Neural progenitor cell (in vitro differentiated cells): ENCODE data around the gene PCLO. TPM values are rescaled to one million over a fixed set of nuclear protein-coding genes. Genes with fewer than 3 reads are reported as not detected.

Experiments
- DNase-seq: peaks from one replicate; pipeline ENCODE4 v3.0.0-alpha.2; 2016; ENCODE audit warnings: low spot score
- H2AFZ ChIP-seq: fragments of 200-600 bp; sonication (generic); replicated peaks from 2 replicates; pipeline ENCODE4 v1.6.1; 2016; ENCODE audit warnings: antibody characterized with exemption
- H3F3A ChIP-seq: fragments of 200-600 bp; sonication (generic); 2 replicates; pipeline ENCODE4 v1.6.1; 2016; ENCODE audit warnings: antibody characterized with exemption, low read depth
- H3K27ac ChIP-seq: fragments of 200-600 bp; sonication (generic); 2 replicates; pipeline ENCODE4 v1.5.1; 2016; ENCODE audit warnings: mild to moderate bottlenecking
- H3K27me3 ChIP-seq: fragments of 200-600 bp; sonication (generic); 2 replicates; pipeline ENCODE4 v1.6.1; 2016; ENCODE audit warnings: mild to moderate bottlenecking, moderate library complexity
- H3K36me3 ChIP-seq: fragments of 200-600 bp; sonication (generic); 2 replicates; pipeline ENCODE4 v1.5.1; 2016
- H3K4me1 ChIP-seq: fragments of 200-600 bp; sonication (generic); 2 replicates; pipeline ENCODE4 v1.6.1; 2016; ENCODE audit warnings: mixed run types
- H3K4me2 ChIP-seq: fragments of 200-600 bp; sonication (generic); 2 replicates; pipeline ENCODE4 v1.6.1; 2016
- H3K4me3 ChIP-seq: fragments of 200-600 bp; sonication (generic); 2 replicates; pipeline ENCODE4 v1.5.1; 2016
- H3K79me2 ChIP-seq: fragments of 200-600 bp; sonication (generic); 2 replicates; pipeline ENCODE4 v1.6.1; 2016; ENCODE audit warnings: low read depth
- H3K9ac ChIP-seq: fragments of 200-600 bp; sonication (generic); 2 replicates; pipeline ENCODE4 v1.6.1; 2016
- H3K9me3 ChIP-seq: fragments of 200-600 bp; sonication (generic); 2 replicates; pipeline ENCODE4 v1.5.1; 2016; ENCODE audit warnings: low read depth
- H4K20me1 ChIP-seq: fragments of 200-600 bp; sonication (generic); 2 replicates; pipeline ENCODE4 v1.6.1; 2016; ENCODE audit warnings: low read depth
- H3K27ac Mint-ChIP-seq: 3 replicates; pipeline ENCODE4 v1.8.0; 2021; ENCODE audit warnings: mixed read lengths
- H3K27me3 Mint-ChIP-seq: 2 replicates; pipeline ENCODE4 v1.8.0; 2022; ENCODE audit warnings: low read depth, mild to moderate bottlenecking, inconsistent platforms, moderate library complexity, mixed read lengths; ENCODE audit not compliant: insufficient read depth
- H3K36me3 Mint-ChIP-seq: 3 replicates; pipeline ENCODE4 v1.8.0; 2021; ENCODE audit warnings: mixed read lengths
- H3K4me1 Mint-ChIP-seq: 3 replicates; pipeline ENCODE4 v1.8.0; 2021; ENCODE audit warnings: mixed read lengths
- H3K4me3 Mint-ChIP-seq: 3 replicates; pipeline ENCODE4 v1.8.0; 2021; ENCODE audit warnings: mild to moderate bottlenecking, moderate library complexity, mixed read lengths
- H3K9me3 Mint-ChIP-seq: 3 replicates; pipeline ENCODE4 v1.8.0; 2020; ENCODE audit warnings: mixed read lengths
- EZH2 ChIP-seq: fragments of 200-600 bp; sonication (generic); IDR thresholded peaks from 2 replicates; pipeline ENCODE4 v1.6.1; 2017; ENCODE audit warnings: antibody characterized with exemption, mild to moderate bottlenecking, moderate library complexity
- EZH2phosphoT487 ChIP-seq: fragments of 200-600 bp; sonication (generic); IDR thresholded peaks from 2 replicates; pipeline ENCODE4 v1.6.1; 2017; ENCODE audit warnings: antibody characterized with exemption
- total RNA-seq: library from RNA; depleted of rRNA; stranded (reverse); fragments of >200 nt; gene quantifications from 2 replicates; pipeline ENCODE4 v1.2.3, GENCODE V29; 2015; ENCODE audit warnings: low replicate concordance
- TF ChIP-seq, protein P1 (sequence below): fragments of 200-600 bp; sonication (generic); IDR thresholded peaks from 2 replicates; pipeline ENCODE4 v1.5.1; 2017; ENCODE audit warnings: antibody characterized with exemption, mild to moderate bottlenecking

The PCLO gene
- total RNA-seq, 1 donor from 2014 or later: 2.0 TPM

DNA sequence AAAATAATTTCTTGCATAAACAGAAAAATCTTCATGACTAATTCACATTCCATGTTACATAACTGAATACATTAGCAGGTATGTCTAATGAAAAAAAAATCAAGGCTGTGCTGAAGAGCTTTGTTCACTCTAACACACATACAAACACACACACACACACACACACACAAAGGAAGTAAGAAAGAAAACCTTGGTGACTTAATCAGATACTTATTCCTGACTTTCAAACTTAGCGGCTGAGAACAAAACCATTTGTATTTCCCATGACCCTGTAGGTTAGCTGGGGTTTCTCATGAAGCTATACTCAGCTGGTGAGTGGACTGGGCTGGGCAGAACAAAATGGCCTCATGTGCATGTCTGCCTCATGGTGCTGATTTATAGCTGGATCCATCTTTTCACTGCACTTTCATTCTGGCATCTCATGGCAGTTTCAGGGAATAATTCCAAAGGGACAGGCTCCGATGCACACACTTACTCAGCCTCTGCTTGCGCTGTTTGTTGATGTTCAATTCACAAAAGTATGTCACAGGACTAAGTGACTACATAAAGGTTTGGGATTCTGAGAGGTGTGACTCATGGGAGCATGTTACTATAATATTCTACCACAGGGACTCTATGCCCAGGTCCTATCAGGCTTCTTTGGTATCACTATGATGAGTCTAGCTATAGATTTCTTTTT lies 161.2 kb downstream of the PCLO start:
- no peak for DNase-seq
- Mint-ChIP-seq H3K36me3 (no peaks in the 10 kb centered on the region), H3K4me3 (no peak overlapping the region), H3K27me3 (no peaks in the 10 kb centered on the region), H3K4me1 (no peaks in the 10 kb centered on the region), H3K27ac (no peak overlapping the region), H3K9me3 (peaks cover 11% of the 10 kb centered on the region)
- H3K9me3 ChIP-seq: no peaks in the 10 kb centered on the region
- H3K27me3 ChIP-seq: no peaks in the 10 kb centered on the region
- peaks cover 12% of the 10 kb centered on the region for H3F3A ChIP-seq
- peaks cover 2% of the 10 kb centered on the region for H3K36me3 ChIP-seq
- H3K79me2 ChIP-seq: no peaks in the 10 kb centered on the region
- TF ChIP-seq, protein P1, sequence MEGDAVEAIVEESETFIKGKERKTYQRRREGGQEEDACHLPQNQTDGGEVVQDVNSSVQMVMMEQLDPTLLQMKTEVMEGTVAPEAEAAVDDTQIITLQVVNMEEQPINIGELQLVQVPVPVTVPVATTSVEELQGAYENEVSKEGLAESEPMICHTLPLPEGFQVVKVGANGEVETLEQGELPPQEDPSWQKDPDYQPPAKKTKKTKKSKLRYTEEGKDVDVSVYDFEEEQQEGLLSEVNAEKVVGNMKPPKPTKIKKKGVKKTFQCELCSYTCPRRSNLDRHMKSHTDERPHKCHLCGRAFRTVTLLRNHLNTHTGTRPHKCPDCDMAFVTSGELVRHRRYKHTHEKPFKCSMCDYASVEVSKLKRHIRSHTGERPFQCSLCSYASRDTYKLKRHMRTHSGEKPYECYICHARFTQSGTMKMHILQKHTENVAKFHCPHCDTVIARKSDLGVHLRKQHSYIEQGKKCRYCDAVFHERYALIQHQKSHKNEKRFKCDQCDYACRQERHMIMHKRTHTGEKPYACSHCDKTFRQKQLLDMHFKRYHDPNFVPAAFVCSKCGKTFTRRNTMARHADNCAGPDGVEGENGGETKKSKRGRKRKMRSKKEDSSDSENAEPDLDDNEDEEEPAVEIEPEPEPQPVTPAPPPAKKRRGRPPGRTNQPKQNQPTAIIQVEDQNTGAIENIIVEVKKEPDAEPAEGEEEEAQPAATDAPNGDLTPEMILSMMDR: no peak
- TF ChIP-seq EZH2 (no peak), EZH2phosphoT487 (no peak)
- no peak overlapping the region for H3K4me3 ChIP-seq
- no peak overlapping the region for H2AFZ ChIP-seq
- H3K9ac ChIP-seq: no peak overlapping the region
- no peak overlapping the region for H3K27ac ChIP-seq
- no peaks in the 10 kb centered on the region for H3K4me1 ChIP-seq
- H4K20me1 ChIP-seq: no peaks in the 10 kb centered on the region
- H3K4me2 ChIP-seq: no peak overlapping the region

DNA sequence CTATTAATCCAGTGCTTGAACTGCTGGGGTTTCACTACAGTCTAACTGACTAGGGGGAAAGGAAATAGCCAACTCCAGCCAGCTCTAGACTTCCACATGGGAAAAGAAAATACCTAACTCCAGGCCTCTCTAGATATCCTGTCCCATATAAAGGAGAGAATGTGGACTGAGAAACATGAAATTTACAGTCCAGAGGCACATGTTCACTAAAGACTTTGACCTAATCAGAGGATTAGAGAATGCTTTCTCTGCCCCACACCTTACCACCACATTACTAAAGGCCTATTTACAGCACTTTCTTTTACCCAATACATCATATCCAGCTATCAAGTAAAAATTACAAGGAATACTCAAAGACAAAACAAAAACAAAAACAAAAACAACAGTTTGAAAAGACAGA lies 164.2 kb downstream of the PCLO start:
- H3K4me1 ChIP-seq: no peaks in the 10 kb centered on the region
- no peak for TF ChIP-seq EZH2phosphoT487
- no peaks in the 10 kb centered on the region for H3K4me1 Mint-ChIP-seq
- H3K36me3 ChIP-seq: peaks cover 2% of the 10 kb centered on the region
- peaks cover 12% of the 10 kb centered on the region for H3F3A ChIP-seq
- no peak overlapping the region for H3K4me3 Mint-ChIP-seq
- H2AFZ ChIP-seq: no peak overlapping the region
- no peaks in the 10 kb centered on the region for H4K20me1 ChIP-seq
- H3K9me3 ChIP-seq: no peaks in the 10 kb centered on the region
- H3K4me3 ChIP-seq: no peak overlapping the region
- H3K27me3 Mint-ChIP-seq: no peaks in the 10 kb centered on the region
- H3K79me2 ChIP-seq: no peaks in the 10 kb centered on the region
- H3K9me3 Mint-ChIP-seq: peaks cover 8% of the 10 kb centered on the region
- H3K27ac ChIP-seq: peak overlapping the region; percentile 25
- H3K27me3 ChIP-seq: no peaks in the 10 kb centered on the region
- H3K9ac ChIP-seq: no peak overlapping the region
- no peaks in the 10 kb centered on the region for H3K36me3 Mint-ChIP-seq
- no peak for DNase-seq
- no peak overlapping the region for H3K4me2 ChIP-seq
- no peak overlapping the region for H3K27ac Mint-ChIP-seq

DNA sequence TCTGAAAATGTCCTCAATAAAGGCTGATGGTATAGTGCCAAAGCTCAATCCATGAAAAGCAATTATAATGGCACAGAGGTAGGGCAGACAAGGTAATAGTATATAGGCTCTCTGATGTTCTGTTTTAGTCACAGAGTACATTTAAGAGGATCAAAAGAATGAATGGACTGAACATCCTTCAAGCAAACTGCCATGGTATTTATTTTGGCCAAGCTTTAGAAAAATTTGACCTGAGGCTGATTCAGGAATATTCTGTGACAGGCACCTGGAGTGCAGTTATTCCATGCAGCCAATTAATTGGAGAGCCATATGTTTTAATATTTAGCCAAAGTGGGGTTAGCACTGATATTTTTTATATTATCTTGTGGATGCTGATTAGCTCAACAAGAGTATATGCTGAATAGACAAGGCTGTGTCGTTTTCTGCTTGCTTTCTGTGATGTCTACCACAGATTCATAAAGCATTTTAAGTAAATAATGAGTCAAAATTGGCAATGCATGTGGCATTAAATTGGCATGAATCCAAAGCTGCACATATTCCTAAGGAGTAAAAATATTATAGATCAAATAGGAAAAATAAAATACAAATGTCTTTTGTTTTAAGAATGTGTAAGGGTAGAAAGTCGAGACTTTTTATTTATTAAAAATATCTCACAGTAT lies 177.4 kb downstream of the PCLO start:
- no peaks in the 10 kb centered on the region for H3K4me1 ChIP-seq
- no peaks in the 10 kb centered on the region for H3K9me3 ChIP-seq
- H3K79me2 ChIP-seq: no peaks in the 10 kb centered on the region
- no peaks in the 10 kb centered on the region for H3K36me3 Mint-ChIP-seq
- H3K9ac ChIP-seq: no peak overlapping the region
- H4K20me1 ChIP-seq: no peaks in the 10 kb centered on the region
- no peak for TF ChIP-seq EZH2
- TF ChIP-seq EZH2phosphoT487: no peak
- TF ChIP-seq, protein P1: no peak
- no peak overlapping the region for H3K27ac ChIP-seq
- no peak overlapping the region for H2AFZ ChIP-seq
- no peaks in the 10 kb centered on the region for H3K36me3 ChIP-seq
- H3K4me2 ChIP-seq: no peak overlapping the region
- H3K4me1 Mint-ChIP-seq: peaks cover 6% of the 10 kb centered on the region
- no peaks in the 10 kb centered on the region for H3F3A ChIP-seq
- H3K27me3 Mint-ChIP-seq: no peaks in the 10 kb centered on the region
- H3K27me3 ChIP-seq: no peaks in the 10 kb centered on the region
- H3K4me3 Mint-ChIP-seq: no peak overlapping the region
- no peak for DNase-seq
- H3K27ac Mint-ChIP-seq: no peak overlapping the region
- H3K9me3 Mint-ChIP-seq: no peaks in the 10 kb centered on the region
- no peak overlapping the region for H3K4me3 ChIP-seq
